GM19455 (cell line): ENCODE data around the gene ATE1.
"Not testable (repeated sequence)": the region's sequence is repeated elsewhere in the genome, so short reads cannot be mapped to it uniquely, and the experiment has no call there.

Source experiments
- ATAC-seq: cut with Tn5 transposase; IDR thresholded peaks from one replicate; pipeline ENCODE4 v1.9.1; 2021; ENCODE audit not compliant: unreplicated experiment

ATE1 gene

GRCh38 chr10:121930268-121931085 is 2.6 kb upstream of the ATE1 start:
- not testable (repeated sequence) for ATAC-seq

GRCh38 chr10:121929585-121930267 is 1.9 kb upstream of the ATE1 start:
- ATAC-seq, result not testable (repeated sequence)

GRCh38 chr10:121928528-121928884 is 675 bp upstream of the ATE1 start:
- ATAC-seq, result peak; percentile 13

GRCh38 chr10:121927318-121927840 is 452 bp downstream of the ATE1 start:
- peak; percentile 46 for ATAC-seq

GRCh38 chr10:121926671-121927317 is 1.0 kb downstream of the ATE1 start:
- ATAC-seq, result peak; percentile 20

- ATAC-seq, result no peak
These were observed 1.7 kb downstream of the ATE1 start for GRCh38 chr10:121926157-121926556.

- ATAC-seq, result no peak
These were observed 6.4 kb downstream of the ATE1 start for GRCh38 chr10:121921238-121921931.

GRCh38 chr10:121919666-121920065 is 8.2 kb downstream of the ATE1 start:
- peak; percentile 90 for ATAC-seq

- not testable (repeated sequence) for ATAC-seq
These were observed 9.0 kb downstream of the ATE1 start for GRCh38 chr10:121918800-121919199.

- ATAC-seq, result no peak
These were observed 13.2 kb downstream of the ATE1 start for GRCh38 chr10:121914661-121915060.

GRCh38 chr10:121911421-121911697 is 16.5 kb downstream of the ATE1 start:
- ATAC-seq, result no peak

GRCh38 chr10:121910673-121911420 is 17.0 kb downstream of the ATE1 start:
- ATAC-seq, result no peak

- no peak for ATAC-seq
These were observed 22.9 kb downstream of the ATE1 start for GRCh38 chr10:121904888-121905287.

- ATAC-seq, result peak; percentile 89
These were observed 27.2 kb downstream of the ATE1 start for GRCh38 chr10:121900443-121901174.

GRCh38 chr10:121899727-121900126 is 28.1 kb downstream of the ATE1 start:
- ATAC-seq, result no peak

GRCh38 chr10:121891103-121891502 is 36.7 kb downstream of the ATE1 start:
- no peak for ATAC-seq

GRCh38 chr10:121889212-121889611 is 38.6 kb downstream of the ATE1 start:
- ATAC-seq, result no peak

- no peak for ATAC-seq
These were observed 40.7 kb downstream of the ATE1 start for GRCh38 chr10:121886997-121887622.

- ATAC-seq, result no peak
These were observed 41.6 kb downstream of the ATE1 start for GRCh38 chr10:121886181-121886580.
